ENCODE data around the gene GABRD.
A peak's percentile ranks its signal among the peaks of the same experiment; 100 is the strongest.

GABRD gene

GRCh38 chr1:2053784-2054376 lies 34.7 kb downstream of the GABRD start:
- DNase-seq (ENCODE audit: low spot score), result no peak

GRCh38 chr1:2054560-2054959 lies 35.4 kb downstream of the GABRD start:
- no peak for DNase-seq (ENCODE audit: low spot score)

DNA sequence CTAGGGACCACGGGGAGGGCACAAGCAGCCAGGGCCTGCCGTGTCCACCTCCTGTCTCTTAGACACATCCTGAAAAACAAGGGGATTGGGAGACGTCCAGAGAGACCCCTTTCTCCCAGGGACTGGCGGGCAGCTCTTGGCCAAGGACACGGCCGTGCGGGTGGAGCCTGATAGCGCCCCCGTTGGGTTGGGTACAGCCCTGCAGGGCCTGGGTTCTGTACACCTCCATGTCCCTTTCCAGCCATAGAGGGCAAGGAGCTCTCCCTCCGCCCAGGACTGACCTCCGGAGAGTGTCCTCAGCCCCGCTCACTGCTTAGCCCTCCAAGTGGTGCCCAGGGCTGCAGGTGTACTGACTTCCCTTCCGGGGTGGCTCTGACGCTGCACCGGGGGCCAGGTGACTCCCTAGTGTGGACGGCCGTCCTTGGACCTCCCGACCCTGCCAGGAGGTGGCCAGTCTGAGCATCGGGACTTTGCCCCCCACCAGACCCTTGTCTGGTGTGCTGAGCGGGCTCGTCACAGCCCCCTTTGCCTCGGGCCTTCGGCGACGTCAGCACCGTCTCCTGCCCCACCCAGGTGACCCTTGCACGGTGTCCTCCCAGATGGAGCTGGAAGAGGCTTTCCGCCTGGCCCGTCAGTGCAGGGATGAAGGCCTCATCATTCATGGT lies 36.9 kb downstream of the GABRD start:
- DNase-seq (ENCODE audit: low spot score), result no peak

GRCh38 chr1:2056955-2057590 lies 37.9 kb downstream of the GABRD start:
- no peak for DNase-seq (ENCODE audit: low spot score)

- DNase-seq (ENCODE audit: low spot score), result no peak
Observed at GRCh38 chr1:2059290-2059953, 40.3 kb downstream of the GABRD start.

GRCh38 chr1:2060072-2060471 lies 40.9 kb downstream of the GABRD start:
- no peak for DNase-seq (ENCODE audit: low spot score)

- DNase-seq (ENCODE audit: low spot score), result no peak
Observed at GRCh38 chr1:2060535-2060934, 41.4 kb downstream of the GABRD start.

DNA sequence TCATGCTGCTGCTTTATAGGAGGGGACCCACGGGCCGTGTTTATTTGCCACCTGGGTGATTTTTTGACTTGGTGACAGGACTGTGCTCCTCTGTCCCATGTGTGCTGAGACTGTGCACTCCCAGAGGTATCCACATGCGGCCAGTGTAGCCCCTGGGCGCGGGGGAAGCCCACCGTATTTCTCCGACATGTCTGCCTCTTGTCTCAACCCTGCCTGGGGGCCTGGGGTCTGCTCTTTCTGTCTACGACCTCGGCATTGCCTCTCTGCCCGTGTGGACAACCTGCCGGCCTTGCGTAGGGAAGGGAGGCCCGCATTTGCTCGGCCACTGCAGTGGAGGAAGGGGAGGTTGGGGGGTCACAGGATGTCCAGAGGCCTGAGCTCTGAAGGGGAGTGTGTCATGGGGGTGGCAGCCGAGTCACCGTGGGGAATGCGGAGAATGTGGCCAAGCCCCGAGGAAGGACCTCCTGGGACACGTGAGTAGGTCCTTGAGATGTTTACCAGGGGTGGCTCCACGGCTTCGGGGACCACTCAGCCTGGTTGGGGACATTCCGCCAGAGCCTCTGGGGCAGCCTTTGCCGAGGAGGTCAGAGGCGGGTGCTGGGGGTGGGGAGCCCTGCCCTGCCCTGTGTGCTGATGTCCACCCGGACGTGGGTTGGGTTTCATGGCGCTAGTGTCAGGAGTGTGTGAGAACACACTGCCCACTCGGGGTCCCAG lies 42.1 kb downstream of the GABRD start:
- DNase-seq (ENCODE audit: low spot score), result no peak

DNA sequence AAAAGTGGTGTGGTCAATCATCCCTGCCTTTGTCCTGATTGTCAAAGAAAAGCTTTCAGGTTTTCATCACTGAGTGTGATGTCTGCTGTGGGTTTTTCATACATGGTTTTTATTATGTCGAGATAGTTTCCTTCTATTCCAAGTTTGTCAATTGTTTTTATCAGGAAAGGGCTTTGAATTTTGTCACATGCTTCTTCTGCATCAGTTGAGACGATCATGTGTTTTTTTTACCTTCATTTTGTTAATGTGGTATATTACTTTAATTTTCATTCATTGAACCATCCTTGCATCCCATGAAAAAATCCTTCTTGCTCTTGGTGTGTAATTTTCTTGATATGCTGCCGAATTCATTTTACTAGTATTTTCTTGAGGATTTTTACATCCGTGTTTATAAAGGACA lies 46.6 kb downstream of the GABRD start:
- DNase-seq (ENCODE audit: low spot score), result no peak

- DNase-seq (ENCODE audit: low spot score), result no peak
Observed at GRCh38 chr1:2067393-2067792, 48.2 kb downstream of the GABRD start.

GRCh38 chr1:2067981-2068380 lies 48.8 kb downstream of the GABRD start:
- no peak for DNase-seq (ENCODE audit: low spot score)

GRCh38 chr1:2068951-2069350 lies 49.8 kb downstream of the GABRD start:
- no peak for DNase-seq (ENCODE audit: low spot score)

DNA sequence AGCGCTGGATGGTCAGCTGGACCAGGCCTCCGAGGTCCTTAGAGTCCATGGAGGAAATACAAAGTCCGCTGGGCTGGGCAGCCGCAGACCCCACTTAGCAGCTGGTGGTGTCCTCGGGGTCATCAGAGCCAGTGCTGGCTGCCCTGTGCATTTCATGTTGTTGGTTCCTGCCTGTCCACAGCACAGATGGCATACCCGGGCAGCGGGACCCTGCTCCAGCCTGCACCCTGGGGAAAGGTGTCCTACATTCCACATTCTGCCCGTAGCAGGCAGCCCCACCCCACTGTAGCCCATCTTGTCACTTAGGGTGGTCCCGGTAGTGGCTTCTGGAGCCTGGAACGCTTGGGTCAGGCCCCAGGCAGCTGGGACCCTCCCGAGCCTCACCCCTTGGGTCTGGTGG lies 50.9 kb downstream of the GABRD start:
- no peak for DNase-seq (ENCODE audit: low spot score)

DNA sequence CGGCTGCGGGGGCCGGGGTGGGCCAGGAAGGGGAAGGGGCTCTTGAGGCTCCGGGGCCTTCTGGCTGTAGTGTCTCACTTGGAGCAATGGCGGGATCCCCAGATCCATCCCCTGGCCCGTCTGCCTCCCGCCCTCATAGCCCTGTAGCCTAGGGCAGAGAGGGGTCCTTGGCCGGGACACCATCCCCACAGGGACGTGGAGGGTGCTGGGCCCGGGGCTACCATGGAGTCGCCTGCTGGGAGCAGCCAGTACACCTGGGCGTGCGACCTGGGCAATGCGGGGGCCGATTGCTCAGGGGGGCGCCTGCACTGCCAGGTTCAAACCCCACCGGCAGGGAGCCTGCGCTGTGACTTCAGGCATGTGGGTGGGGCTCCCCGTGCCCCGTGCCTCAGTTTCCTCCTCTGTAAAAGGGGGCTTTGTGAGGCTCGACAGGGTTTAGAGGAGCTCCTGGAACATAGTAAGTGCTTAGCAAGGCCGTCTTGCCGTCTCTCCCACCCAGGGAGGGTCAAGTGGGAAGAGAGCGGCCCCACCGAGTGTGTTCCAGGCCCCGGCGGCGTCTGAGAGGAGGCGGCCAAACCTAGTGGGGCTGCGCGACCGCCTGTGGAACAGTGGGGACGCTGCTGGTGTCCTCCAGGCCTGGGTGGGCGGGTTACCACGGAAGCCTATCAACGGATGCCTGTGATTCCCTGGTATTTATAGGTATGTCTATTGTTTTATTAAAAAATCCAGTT lies 51.8 kb downstream of the GABRD start:
- no peak for DNase-seq (ENCODE audit: low spot score)

DNA sequence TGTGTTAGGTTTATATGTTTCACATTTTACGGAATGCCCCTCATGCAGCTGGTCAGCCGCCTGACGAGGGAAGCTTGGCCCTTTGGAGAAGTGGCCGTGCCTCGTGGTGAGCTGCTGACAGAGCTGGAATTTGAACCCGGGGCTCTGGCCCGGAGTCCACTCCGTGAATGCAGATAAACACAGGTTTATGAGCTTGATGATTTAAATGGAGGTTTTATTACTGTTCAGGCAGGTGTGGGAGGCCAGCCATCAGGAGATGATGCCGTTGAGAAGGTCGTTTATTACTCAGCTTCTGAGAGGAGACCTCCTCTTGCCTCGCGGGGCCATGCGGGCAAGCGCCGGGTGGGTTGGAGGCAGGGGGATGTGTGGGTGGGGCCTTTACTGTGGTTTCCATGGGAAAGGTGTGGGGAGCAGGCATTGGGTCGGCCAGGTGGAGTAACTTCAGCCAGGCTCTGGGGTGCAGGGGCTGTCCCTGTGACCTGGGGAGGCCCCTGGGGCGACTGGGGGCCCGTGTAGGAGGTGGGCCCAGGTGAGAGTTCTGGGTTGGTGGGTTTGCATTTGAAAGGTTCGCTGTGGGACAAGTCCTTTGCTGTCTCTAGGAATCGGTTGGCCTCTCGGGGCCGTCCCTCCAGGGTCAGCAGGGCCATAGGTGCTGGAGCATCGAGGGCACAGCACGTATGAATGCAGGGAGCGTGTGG lies 53.1 kb downstream of the GABRD start:
- no peak for DNase-seq (ENCODE audit: low spot score)

- DNase-seq (ENCODE audit: low spot score), result no peak
Observed at GRCh38 chr1:2072891-2073290, 53.7 kb downstream of the GABRD start.

- DNase-seq (ENCODE audit: low spot score), result peak; percentile 94
Observed at GRCh38 chr1:2073382-2074230, 54.5 kb downstream of the GABRD start.

DNA sequence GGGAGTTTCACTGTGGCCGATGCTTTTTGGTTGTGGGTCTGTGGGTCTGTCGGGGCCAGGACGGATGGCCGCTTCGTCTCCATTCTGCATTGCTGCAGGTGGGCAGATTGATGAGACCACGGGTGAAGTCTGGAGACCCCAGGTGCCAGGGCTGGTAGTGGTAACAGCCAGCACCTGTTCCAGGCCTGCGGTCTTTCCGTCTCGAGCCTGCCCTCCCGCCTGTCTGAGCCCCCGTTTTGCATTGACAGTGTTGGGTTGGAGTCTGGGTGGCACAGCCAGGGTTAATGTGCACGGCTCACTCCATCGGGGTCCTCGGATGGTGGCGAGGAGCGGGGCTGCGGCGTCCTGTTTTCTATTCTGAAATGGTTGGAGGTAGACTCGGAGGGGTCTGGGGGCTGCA lies 55.3 kb downstream of the GABRD start:
- no peak for DNase-seq (ENCODE audit: low spot score)

DNA sequence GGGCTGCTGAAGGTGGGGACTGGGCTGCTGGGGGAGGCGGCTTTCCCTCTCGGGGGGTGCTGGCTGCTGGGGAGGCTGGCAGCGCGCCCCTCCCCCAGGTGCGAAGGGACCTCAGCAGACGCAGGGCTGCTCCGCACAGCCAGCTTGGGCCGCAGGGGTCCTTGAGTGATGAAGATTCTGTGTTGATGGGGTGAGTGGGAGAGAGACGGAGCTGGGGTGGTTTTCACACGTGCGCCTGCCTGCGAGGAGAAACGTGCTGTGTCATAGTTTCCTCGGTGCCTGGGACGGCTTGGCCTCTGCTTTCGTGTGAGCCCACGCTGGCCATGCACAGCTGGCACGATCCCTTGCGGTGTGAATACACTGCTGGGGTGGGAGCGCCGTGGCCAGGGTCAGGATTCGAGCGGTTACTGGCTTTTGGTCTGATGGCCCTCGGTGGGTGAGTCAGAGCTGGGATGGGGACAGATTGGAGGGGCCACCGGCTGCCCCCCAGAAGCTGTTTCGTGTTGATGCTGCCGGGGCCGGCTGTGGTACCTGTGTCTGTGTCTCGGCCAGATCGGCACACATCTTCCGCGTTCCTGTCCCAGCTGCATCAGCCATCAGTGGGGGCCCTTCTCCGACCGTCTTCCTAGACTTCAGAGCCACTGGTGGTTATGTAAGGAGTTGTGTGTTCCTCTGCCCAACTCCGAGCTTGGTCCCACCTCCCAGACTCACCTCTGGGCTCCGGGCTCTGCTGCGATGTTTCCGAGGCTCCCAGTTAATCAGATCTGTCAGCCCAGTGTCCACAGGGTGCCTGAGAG lies 56.0 kb downstream of the GABRD start:
- peak; percentile 58 for DNase-seq (ENCODE audit: low spot score)
